Stimulated activated CD4-positive, alpha-beta T cell treated with anti-CD3 and anti-CD28 coated beads, Interleukin-2, amount 100 ng/mL, for 48 hours (primary cell): Measurements from ENCODE around the gene INTS13.
A peak's percentile ranks its signal among the peaks of the same experiment; 100 is the strongest.
"Not testable (repeated sequence)": the region's sequence is repeated elsewhere in the genome, so short reads cannot be mapped to it uniquely, and the experiment has no call there.

ENCODE experiments used
- DNase-seq, 2 donors: peaks; one replicate each; pipeline ENCODE4 v3.0.0-alpha.2; 2020

INTS13 gene, protein sequence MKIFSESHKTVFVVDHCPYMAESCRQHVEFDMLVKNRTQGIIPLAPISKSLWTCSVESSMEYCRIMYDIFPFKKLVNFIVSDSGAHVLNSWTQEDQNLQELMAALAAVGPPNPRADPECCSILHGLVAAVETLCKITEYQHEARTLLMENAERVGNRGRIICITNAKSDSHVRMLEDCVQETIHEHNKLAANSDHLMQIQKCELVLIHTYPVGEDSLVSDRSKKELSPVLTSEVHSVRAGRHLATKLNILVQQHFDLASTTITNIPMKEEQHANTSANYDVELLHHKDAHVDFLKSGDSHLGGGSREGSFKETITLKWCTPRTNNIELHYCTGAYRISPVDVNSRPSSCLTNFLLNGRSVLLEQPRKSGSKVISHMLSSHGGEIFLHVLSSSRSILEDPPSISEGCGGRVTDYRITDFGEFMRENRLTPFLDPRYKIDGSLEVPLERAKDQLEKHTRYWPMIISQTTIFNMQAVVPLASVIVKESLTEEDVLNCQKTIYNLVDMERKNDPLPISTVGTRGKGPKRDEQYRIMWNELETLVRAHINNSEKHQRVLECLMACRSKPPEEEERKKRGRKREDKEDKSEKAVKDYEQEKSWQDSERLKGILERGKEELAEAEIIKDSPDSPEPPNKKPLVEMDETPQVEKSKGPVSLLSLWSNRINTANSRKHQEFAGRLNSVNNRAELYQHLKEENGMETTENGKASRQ

DNA sequence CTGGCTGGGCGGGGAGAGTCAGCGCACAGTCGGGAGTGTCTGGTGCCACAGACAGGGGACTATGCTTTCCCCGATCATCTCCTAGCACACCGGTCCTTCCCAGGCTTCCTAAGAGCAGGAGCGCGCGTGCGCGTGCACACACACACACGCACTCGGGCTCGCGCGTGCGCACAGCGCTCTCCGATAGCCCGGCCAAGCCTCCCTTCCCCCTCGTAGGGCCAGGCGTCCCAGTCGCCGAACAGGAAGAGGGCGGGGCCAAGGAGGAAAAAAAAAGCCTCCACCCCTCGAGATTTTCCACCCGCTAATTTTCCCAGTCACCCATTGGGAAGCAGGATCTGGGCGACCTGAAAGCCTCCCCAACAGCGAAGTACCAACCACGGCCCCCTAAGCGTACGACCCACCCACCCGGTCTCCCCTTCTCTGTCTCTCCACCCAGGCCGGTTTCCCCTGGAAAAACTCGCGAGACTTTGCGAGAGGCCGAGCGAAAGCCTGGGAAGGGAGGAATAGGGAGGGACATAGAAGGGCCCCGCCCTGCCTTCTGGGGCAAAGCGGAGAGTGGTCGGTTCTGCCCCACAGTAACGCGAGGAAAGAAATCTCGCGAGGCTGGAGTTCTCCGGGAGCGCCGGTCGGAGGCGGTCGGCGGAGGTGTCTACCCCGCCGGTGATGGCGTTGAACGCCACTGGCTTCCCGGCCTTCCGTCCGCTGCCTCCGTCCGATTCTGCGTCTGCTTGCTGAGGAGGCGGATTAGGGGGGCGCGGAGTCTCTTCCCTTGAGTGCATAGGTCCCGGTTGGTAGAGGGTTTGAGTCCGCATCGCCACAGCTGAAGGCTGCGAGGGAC is at the start of gene INTS13, which contains the start of gene FGFR1OP2:
Gene INTS13 (minus strand): TSS at position 119 of the 838 bp plus-strand sequence. CDS start 1,178 bp downstream, outside the sequence.
Gene FGFR1OP2 (plus strand): TSS at position 608 of the 838 bp plus-strand sequence. CDS start 15,689 bp downstream, outside the sequence.
- DNase-seq: peak; percentile 95 to 98

DNA sequence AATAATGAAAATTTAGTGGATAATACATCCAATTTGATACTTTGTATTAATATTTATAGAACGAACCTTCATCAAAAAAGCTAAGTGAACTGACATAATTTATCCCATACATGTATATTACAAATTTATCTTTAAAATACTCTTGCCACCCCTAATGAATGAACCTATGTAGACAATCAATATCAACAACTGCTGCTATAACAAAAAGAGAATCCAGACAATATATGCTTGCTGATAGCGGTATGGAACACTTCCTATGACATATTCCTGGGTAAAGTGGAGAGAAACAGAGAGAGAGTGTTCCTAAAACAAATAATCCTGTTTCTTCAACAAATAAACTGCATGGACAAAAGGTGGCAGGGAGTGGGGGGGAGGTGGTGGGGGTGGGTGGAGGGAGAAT is 45.1 kb upstream of the INTS13 start:
- no peak for DNase-seq

DNA sequence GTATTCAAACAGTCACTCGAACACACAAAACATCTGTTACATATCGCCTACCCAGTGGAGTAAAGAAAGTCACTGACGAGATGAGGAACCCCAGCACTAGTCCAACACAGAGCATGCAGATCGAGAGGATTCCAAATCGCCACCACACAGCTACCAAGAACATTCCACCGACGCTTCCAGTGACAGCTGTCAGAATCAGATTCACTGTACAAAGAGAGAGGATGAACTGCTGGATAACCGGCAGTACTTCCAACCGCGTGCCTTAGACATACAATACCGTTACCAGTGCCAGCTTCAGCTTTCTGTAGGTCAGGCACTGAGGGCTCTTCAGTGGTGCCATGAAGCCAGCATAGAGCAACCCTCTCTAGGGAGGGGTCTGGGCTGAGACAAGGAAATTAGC is 42.0 kb upstream of the INTS13 start:
- no peak for DNase-seq

DNA sequence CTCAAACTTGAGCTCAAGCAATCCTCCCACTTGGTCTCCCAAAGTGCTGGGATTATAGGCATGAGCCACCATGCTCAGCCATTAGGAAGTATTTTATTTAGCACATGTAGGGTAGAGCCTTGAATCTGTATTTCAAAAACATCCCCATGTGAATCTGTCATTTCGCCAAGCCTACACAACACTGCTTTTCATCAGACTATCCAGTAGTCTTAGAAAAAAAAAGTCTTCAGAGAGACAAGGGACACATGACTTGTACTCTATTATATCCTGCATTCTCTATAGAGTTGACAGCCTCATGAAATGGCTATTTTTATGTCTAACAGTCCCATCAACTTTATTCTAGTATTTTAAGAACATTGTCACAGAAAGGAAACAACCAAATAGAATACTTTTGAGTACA is 41.0 kb upstream of the INTS13 start:
- no peak for DNase-seq

DNA sequence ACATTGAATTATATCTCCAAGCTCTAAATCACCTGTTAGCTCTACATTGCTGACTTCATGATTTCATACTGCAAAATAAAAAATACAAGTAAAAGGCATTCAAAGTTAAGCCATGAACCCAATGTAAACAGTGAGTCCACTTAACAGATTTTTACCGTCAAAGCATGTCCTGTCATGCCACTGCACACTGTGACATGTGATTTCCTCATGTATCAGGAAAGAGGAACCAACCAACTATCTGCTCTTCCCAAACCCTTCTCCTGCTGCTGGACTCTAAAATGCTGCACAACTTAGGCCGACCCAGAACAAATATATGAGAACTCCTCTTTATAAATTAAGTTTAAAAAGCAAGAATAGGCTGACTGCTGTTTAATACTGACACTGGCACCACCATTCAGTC is 38.9 kb upstream of the INTS13 start:
- no peak for DNase-seq

DNA sequence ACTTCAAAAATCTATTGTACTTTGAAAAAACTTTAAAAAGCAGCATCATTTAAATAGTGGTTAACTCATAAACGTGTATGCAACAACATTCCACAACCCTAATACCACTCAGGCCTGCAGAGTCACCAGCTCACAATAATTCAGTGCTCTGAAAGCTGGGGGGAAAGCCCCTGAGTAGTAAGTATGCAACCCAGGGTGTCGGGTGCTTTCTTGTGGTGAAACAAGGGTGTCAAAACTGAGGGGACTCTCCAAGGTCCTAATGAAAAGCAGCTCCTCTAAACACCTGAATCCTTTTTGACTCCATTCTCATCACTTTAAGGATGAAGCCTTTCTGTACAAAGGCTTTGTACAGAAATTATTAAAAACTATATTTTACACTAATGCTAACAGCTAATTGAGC is 34.2 kb upstream of the INTS13 start:
- peak; percentile 46 for DNase-seq

DNA sequence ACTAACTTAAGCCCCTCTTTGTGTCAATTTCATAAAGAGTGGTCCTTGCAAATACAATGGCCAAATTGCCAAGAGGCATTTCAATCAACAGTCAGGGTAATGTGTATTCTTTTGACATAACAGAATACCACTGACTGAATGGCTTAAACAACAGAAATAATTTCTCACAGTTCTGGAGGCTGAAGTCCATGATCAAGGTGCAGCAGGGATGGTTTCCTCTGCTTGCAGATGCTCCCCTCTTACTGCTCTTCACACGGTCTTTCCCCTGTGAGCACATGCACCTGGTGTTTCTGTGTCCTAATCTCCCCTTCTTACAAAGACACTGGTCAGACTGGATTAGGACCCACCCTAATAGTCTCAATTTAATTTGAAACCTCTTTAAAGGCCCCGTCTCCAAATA is 32.4 kb upstream of the INTS13 start:
- DNase-seq: no peak

DNA sequence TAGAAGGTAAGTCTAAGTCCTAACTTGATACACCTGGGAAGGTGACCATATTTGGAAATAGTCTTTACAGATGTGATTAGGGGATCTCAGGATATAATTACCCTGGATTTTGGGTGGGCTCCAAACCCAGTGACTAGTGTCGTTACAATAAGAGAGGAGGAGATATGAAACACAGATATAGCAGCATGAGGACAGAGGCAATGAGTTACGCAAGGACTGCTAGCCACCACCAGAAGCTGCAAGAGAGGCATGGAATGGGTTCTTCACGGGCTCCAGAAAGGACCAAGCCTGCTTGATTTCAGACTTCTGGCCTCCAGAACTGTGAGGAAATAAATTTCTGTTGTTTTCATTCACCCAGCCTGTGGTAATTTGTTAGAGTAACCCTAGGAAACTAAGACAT is 29.1 kb upstream of the INTS13 start:
- DNase-seq: no peak

DNA sequence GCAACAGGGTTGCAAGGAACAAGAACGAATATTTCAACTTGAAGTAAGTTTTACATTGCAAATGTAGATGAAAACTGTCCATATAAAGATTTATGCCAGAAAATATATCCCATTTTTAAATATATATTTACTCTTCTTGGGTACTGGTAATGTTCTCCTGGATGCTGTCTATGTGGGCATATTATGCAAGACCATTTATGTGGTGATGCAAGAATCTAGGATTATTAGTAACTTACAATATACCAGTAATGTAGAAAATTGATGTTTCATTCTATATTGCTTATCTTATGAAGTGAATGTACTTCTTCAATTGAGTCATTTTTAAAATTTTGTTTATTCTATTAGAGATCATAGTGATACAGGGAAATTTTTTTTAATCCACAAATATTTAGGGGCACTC is 25.6 kb upstream of the INTS13 start:
- no peak for DNase-seq

DNA sequence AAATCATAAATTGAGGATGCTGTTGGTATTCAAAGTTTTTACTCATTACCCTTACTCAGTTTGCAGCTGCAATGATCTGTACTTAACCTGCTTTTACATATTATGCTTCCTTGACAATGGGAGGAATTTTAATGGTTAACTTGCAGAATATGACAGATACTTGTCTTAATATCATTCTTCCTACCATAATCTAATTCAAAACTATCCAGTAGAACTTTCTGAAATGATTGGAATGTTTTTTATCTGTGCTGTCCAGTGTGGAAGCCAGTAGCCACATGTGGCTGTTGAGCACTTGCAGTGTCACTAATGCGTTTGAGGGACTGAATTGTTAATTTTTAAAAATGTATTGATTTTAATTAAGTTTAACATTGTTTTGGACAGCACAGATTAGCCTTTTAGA is 24.0 kb upstream of the INTS13 start:
- DNase-seq: no peak

DNA sequence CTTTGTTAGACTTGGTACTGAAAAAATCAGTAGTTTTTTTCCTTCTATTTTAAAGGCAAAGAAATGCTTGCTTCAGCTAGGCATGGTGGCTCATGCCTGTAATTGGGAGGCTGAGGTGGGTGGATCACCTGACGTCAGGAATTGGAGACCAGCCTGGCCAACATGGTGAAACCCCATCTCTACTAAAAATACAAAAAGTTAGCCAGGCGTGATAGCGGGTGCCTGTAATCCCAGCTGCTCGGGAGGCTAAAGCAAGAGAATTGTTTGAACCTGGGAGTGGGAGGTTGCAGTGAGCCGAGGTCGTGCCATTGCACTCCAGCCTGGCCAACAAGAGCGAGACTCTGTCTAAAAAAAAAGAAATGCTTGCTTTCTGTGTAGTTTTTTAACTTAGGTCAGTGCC is 23.6 kb upstream of the INTS13 start:
- not testable (repeated sequence) for DNase-seq

DNA sequence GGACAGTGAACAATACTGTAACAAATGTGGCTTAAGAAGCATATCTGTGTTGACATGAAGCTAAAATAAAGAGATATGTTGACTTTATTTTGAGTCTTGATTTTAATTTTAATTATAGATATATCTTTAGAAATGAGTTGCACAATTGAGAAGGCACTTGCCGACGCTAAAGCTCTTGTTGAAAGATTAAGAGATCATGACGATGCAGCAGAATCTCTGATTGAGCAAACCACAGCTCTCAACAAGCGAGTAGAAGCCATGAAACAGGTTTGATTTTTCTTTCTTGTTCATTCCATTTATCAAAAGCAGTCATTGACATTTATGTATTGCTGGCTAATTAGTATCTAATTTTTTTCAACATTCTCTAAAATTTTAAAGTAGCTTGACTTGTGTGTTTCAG is 16.2 kb upstream of the INTS13 start:
- no peak for DNase-seq

DNA sequence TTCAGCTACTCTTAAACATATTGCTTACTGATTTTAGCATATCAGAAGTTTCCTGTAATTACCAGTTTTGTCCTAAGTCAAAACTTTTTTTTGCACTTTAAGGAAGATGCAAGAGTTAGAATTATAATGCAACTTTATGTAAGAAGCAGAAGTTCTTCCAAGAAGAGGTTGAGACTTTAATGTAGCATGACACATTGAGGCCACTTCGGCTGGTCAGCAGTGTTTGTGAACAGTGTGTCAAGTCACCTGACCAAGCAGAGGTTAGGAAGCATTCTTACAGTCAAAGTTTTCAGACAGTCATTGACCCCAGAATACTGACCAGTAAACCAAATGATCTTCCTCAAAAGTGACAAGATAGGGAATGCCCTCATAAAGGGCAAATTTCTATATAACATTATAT is 15.7 kb upstream of the INTS13 start:
- no peak for DNase-seq

DNA sequence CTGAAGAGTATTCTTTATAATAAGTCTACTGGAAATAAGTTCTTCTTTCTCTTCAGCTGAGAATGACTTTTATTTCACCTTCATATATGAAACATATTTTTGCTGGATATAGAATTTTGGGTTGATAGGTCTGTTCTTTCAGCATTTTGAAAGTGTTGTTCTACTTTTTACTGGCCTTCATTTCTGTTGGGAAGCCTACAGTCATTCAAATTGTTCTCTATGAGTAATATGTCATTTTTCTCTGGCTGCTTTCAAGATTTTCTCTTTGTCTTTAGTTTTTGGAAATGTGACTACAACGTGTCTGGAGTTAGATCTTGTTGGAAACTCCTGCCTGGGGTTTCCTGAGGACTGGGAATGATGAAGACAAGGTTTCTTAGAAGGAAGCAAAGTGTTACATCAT is 10.5 kb upstream of the INTS13 start:
- no peak for DNase-seq

DNA sequence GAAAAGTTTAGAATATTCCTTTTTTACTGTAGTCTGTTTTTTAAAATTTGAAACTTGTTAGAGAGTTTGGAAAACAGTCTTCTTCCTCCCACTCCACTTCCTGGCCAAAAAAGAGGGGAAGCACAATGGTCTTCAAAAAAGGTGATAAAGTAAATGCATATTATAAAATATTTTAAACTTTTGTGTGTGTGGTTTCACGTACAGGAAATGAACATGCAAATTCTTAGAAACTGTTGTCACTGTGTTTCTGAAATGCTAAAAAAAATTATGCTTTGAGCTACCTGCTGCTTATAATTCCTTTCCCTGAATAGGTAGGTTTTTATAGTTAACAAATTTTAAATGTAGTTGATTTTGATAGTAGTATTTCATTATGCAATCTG is 3.4 kb upstream of the INTS13 start:
- DNase-seq: no peak

DNA sequence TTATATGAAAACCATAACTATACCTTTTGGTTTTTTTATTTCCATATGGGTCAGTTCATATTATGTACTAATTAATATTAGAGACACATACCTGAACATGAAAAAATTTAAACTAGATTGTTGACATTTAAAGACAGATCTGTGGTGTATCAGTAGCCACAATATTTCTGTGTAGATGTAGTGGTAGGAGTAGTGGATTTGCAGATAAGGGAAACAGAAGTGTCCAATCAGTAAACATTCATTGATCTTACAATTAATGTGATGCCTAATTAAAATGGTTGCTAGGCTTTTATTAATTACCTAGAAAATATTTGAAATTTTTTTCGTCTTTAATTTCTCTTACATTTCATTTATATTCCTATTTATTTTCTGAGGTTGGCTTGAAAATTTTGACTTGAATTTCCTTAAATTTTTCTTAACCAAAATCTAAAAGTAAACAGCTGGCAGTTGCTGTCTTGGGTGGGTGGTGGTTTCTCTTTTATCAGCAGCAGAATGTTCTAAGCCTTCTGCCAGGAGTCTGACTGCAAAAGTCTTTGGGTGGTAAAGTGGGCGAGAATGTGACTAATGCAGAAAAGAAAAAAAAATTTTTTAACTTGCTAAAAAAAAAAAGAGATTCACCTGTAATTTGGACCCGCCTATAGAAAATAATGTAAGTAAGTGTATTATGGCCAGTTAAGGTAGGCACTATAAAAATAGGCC is 2.9 kb upstream of the INTS13 start:
- peak in 1 of 2 donors; percentile 18 for DNase-seq

DNA sequence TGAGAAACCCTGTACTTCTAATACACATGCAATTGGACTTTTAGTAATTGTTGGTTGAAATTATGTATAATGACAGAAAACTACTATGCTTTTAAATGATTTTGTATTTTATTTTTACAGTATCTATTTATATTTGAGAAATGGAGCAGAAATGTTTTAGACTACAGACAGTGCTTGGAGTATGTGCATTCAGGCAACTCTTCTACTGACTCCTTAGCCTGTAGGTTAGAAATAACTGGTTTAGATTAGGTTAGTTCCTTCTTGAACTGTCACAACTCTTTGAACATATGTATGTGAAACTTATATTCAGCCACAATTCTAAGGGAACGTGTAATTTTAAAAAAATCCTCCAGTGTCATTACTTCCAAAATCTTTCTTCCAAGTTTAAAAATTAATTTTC is 2.2 kb upstream of the INTS13 start:
- no peak for DNase-seq

DNA sequence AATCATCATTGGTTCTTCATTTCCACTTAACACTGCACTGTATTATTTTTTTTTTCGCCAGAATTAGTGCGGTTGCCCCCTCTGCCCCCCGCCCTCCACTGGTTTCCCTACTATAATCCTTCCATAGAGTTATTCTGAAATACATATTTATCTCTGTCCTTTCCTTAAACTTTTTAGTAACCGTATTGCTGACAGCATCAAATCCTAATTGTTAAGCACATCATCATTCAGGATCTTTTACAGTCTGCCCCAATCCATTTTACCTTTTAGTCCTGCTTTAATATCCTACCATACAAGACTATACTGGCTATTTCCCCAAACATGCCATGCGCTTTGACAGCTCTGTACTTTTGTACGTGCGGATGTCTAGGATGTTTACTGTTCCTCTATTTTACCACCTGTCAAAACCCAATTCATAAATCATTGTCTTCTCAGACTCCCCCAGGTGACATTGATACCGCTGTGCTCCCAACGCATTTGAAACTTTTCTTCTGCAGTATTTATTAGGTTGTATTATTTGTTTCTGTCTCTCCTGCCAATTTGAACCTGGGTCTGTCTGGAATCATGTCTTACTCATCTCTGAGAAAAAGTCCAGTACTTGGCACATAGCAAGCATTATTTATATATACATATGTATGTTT is 1.5 kb upstream of the INTS13 start:
- no peak for DNase-seq

DNA sequence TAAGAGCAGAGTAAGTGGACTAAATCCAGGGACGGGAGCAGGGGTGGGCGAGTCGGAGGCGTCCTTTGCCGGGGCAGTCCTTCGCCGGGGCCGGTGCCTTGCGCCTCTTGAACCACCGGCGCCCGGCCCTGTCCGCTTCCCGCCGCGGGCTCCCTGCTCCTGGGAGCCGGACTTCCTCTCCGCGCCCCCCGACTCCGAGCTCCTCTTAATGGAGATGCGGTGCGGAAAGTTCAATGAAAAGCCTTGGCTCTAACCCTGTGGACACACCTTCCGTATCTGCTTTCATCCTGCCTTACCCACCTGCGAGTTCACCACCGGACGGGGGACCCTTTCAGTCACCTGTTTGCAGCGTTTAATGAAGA is 901 bp upstream of the INTS13 start:
- peak; percentile 10 to 21 for DNase-seq

DNA sequence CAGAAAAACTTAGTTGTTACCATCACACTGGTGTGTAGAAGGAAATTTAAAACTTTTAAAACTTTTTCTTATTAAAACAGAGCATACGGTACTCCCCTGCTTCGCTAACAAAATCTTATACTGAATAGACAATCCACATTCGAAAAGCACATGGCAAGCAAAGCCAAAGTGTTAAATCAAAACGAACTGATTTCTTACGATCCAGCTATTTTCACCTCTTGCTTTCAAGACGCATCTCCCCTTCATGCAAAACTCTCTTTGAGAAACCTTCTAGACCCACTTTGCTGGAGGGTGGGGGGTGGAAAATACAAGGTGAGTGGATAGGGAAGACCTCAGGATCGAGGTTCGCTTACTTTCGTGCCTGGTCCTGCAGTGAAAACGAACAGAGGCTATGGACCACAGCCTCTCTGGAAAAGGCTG is 328 bp downstream of the INTS13 start:
- DNase-seq: no peak

DNA sequence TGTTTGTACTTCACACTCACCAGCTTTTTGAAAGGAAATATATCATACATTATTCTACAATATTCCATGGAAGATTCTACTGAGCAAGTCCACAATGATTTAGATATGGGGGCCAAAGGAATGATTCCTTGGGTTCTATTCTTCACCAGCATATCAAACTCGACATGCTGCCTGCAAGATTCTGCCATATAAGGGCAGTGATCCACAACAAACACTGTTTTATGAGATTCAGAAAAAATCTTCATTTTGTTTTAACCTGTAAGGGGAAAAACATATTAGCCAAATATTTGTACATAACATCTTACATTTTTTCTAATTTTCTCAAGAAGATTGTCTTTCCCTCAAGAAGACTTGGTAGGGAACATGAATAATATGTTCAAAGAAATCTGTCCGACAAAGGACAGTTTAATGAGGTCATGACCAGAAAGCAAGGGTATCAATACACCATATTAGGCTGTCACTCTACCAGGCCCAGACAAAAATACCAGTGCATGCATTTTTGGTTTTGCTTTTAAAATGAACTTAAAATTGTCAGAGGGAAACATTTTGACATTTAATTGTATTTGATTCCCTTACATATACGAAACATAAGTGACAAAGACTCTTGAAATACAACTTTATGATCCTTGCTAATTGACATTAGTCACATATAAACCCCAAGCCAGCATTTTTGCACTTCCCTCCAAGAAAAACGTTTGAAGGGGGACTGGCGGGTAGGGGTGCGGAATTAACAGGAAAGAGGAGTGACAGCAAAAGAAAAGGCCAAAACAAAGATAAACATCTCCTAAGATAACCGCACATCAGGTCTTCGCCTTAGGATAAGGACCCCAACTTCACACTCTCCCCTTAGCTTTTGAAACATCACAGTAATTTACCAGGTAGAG is 980 bp downstream of the INTS13 start:
- no peak for DNase-seq
